GM15510 (cell line): Measurements from ENCODE around the gene ARMH4.

Experiments used
- POLR2A ChIP-seq: IDR thresholded peaks from 3 replicates; pipeline ENCODE4 v1.6.1; 2011; ENCODE audit warnings: borderline replicate concordance; ENCODE audit not compliant: insufficient read length; ENCODE audit errors: extremely low read depth

The ARMH4 gene

GRCh38 chr14:58026967-58027366 is 125.0 kb downstream of the ARMH4 start:
- no peak for TF ChIP-seq POLR2A

GRCh38 chr14:58026219-58026618 is 125.8 kb downstream of the ARMH4 start:
- TF ChIP-seq POLR2A, result no peak

GRCh38 chr14:58014778-58015177 is 137.2 kb downstream of the ARMH4 start:
- no peak for TF ChIP-seq POLR2A

GRCh38 chr14:58002618-58003017 is 149.4 kb downstream of the ARMH4 start:
- TF ChIP-seq POLR2A, result no peak

GRCh38 chr14:57999979-58000378 is 152.0 kb downstream of the ARMH4 start:
- no peak for TF ChIP-seq POLR2A

GRCh38 chr14:57999471-57999870 is 152.5 kb downstream of the ARMH4 start:
- TF ChIP-seq POLR2A, result no peak

GRCh38 chr14:57998766-57999165 is 153.2 kb downstream of the ARMH4 start:
- TF ChIP-seq POLR2A, result no peak

- no peak for TF ChIP-seq POLR2A
These were observed 160.7 kb downstream of the ARMH4 start for GRCh38 chr14:57991353-57991752.

GRCh38 chr14:57988445-57988844 is 163.6 kb downstream of the ARMH4 start:
- no peak for TF ChIP-seq POLR2A

- TF ChIP-seq POLR2A, result no peak
These were observed 164.3 kb downstream of the ARMH4 start for GRCh38 chr14:57987596-57988300.

GRCh38 chr14:57987051-57987450 is 165.0 kb downstream of the ARMH4 start:
- TF ChIP-seq POLR2A, result no peak

- no peak for TF ChIP-seq POLR2A
These were observed 169.0 kb downstream of the ARMH4 start for GRCh38 chr14:57982804-57983634.

GRCh38 chr14:57981817-57982560 is 170.0 kb downstream of the ARMH4 start:
- no peak for TF ChIP-seq POLR2A

GRCh38 chr14:57979376-57980048 is 172.5 kb downstream of the ARMH4 start:
- no peak for TF ChIP-seq POLR2A

- TF ChIP-seq POLR2A, result no peak
These were observed 175.3 kb downstream of the ARMH4 start for GRCh38 chr14:57976701-57977100.
